NCI-H2196 treated with DMSO at 0.1 percent for 48 hours (cell line): ENCODE measurements around the gene P3H2.

Experiments used
- DNase-seq: peaks from one replicate; lab custom pipeline; 2025; ENCODE audit not compliant: unreplicated experiment; lab: John Stamatoyannopoulos, UW

Gene P3H2

GRCh38 chr3:189947948-189948723 is 172.6 kb downstream of the P3H2 start:
- peak; percentile 34 for DNase-seq

DNA sequence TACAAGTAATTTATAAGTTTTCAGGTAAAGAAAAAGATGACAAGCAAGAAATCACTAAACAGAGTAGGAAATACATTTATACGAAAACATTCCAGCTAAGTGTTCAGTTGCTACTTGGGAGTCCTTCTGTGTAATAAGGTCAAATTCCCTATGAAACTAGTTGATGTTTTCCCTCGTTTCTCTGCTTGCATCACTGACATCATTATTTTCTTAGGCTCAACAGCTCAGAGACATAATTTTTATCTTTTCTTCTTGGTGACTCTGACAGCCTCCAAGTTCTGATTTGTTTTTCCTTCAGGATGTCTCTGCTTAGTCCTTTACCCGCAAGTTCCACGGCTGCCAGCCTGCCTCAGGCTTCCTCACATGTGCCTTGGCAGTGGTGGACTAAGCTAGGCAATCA is 173.6 kb downstream of the P3H2 start:
- no peak for DNase-seq

GRCh38 chr3:189945935-189946709 is 174.6 kb downstream of the P3H2 start:
- DNase-seq: no peak

GRCh38 chr3:189944285-189945145 is 176.2 kb downstream of the P3H2 start:
- peak; percentile 33 for DNase-seq

- DNase-seq: no peak
Measured at GRCh38 chr3:189942948-189943347, 177.7 kb downstream of the P3H2 start.

DNA sequence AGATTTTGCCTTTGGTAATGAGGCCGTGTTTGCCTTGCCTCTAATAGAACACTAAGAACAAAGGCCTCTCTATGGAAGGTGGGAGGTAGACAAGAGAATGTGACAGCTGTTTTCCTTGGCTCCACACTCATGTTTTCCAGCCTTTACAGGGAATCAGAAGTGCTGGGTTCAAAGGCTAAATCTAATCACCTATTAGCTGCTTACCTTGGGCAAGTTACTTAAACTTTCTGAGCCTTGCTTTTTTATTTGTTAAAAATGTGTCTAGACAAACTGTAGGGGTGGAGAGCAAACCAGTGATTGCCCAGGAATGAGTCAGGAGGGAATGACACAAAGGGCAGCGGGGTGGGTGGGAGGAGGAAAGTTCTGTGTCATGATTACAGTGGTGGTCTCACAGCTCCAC is 179.0 kb downstream of the P3H2 start:
- DNase-seq: no peak

DNA sequence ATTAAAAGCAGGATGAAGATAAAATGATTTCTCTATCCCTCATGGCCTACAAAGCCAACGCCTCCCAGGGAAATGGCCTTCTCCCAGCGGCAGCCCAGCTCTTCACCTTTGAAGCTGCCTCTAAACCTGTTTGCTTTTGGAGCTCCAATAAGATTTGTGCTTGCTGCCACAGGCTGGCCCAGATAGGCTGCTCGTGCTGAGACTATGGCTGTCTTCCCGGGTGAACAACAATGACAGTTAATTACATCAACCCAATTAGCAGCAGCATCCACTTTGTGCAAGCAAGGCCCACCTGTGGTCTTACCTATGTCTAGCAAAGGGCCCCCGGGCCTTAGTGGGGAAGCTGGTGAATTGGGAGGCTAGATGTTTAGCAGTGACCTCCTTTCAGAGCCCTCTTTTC is 179.6 kb downstream of the P3H2 start:
- no peak for DNase-seq

DNA sequence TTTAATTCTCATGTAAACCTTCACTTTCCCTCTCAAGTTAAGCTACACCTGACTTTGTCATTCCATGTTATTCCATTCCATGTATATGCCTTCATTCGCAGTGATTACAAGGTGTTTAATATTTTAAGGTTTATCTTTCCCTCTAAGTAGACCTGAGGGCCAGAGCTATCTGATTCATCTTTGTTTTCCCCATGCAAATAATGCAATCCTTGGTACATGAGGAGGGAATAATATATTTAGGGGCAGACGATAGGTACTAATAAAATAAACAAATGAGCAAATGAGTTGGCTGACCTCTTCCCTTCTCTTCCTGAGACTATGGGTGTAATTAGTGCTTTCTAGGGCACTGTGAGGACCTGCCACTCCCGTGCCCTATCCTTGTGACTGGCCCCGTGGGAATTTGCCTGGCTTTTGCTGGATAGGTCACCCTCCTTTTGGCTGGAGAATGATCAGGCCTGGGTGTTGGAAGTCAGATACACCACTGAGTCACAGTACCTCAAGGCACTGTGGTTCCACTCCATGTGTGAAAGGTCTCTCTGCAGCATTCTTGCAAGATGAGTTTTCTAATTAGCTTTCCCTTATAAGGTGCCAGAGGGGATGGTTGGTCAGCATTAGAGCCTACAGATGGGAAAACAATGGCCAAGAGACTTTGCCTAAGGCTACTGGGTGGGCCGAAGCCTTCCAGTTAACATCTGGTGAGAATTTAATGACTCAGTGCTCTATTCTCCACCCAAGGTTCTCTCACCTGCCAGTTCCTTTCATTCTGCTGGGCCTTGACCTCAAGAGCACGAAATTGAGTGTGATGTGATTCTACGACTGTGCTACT is 183.2 kb downstream of the P3H2 start:
- DNase-seq: no peak

DNA sequence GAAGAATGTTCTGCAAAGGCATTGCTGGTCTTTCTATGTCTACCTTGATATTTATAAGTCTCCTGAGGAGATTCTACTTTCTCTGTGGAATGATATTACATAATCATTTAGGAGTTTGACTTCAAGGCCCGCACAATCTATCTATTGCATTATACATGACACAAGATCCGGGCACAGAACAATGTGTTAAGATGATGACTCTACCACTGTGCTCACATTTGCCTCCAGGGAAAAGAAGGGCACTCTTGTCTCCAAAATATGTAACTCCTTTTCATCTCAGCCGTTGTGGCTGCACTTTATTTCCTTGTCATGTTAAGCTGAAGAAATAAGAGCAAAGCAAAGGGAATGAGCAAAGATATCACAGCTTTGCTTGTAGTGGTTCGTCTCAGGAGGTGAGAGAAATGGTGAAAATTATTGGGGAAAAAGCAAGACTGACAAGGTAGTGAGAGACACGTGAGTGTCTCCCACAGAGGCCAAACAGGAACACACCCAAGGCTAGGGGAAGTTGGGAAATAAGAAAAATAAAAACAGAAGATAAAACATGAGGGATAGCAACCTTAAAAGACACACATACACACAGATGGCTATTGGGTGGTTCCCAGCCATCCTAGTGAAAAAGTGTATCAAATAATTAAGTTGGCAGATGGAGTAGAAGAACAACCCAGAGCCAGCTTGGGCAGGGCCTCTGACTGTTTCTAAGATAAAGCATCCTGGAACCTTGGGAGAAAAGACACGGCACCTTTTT is 184.3 kb downstream of the P3H2 start:
- DNase-seq: no peak

DNA sequence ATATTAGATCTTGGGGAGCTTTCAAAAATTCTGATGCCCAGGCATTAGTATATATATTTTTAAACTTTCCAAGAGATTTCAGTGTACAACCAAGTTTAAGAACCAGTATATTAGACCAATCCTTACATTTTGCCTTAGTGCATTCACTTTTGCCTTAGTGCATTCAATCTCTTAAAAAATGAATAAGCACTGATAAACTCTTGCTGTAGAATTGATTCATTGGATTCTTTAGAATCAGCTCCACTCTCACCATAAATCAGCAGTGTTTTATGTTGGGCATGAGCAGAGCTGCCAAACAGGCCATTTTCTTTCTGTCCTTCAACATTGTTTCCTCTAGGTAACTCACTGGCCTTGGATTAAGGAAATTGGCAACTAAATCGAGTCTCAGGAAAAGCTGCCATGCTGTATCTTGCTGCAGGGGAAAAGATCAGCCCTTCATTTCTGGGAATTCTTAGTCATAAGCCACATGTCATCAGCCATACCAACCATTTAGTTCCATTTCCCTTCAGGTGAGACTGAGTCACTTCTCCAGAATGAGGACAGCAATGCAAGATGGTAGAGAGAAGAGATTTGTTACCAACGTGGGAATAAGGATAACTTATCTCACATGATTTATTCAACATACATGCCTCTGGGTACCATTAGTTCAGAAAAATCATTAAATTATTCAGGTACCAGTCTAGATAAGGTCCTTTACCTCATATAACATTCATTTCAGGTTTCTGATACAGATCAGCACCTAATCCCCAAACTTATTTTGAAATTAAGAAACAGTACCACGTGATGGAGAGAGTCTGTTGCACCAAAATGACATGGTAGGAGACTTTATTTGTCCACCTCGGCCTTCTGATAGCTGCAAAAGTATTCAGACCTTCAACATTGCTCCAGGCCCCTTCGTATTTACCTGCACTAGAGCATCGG is 192.5 kb downstream of the P3H2 start:
- DNase-seq: no peak

DNA sequence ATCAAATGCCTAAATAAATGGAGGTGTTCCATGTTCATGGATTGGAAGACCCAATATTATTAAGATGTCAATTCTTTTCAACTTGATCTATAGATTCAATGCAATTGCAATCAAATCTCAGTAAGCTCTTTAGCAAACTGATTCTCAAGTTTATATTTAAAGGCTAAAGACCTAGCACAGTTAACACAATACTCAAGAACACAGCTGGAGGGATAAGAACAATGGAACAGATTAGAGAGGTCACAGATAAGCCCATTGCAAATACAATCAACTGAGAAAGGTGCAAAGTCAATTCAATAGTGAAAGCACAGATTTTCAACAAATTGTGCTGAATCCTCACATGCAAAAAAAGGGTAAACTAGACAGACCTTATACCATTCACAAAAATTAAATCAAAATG is 198.9 kb downstream of the P3H2 start:
- DNase-seq: no peak

GRCh38 chr3:189914799-189915198 is 205.9 kb downstream of the P3H2 start:
- DNase-seq: no peak

DNA sequence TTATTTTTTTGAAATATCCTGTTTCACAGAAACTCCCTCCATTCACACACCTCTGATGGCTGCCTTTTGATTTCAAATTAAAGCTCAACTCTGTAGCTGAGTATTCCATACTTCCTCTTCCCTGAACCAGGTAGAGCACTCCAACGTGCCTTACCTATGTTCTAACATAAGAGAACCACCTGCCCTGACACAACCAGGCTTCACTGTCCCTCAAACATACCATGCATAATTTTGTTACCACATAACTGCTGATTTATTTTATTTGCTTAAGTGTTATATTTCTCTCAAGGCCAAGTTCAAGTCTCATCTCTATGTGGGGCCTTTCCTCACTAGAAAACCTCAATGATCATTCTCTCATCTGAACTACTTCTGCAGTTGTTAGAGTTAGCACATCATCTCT is 209.7 kb downstream of the P3H2 start:
- no peak for DNase-seq

DNA sequence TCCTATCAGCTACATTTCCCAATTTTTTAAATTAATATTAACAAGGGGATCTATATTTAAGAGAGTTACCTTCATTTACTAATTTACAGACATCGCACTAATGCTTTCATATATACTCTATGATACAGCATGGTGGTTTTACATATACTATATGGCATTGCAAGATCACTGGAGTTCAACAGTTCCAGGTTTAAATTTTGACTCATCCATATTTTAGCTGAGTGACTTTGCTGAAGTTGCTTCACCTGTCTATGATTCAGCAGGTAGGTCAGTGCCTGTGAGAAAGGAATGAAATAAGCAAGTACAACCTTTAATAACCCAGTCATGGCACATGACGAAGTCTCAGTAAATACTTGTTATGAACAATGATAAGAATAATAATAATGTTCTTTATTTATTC is 211.1 kb downstream of the P3H2 start:
- no peak for DNase-seq

DNA sequence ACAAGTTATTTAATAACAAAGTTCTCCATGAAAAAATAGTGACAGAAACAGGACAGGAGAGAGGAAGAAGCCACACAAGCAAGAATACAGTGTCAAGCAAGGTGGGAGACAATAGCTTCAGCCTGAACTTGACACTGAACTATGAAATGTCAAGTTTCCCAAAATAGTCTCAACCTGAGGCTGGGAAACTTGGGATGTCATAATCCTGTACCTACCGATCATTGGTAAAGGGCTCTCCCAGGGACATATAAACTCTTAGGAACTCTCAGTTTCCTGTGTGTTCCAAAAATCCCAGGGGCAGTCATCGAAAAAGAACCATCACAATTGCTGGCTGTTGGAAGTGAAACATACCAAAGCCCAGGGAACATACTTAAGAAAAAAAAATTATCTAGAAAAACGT is 211.6 kb downstream of the P3H2 start:
- DNase-seq: no peak

GRCh38 chr3:189908646-189909045 is 212.1 kb downstream of the P3H2 start:
- no peak for DNase-seq

DNA sequence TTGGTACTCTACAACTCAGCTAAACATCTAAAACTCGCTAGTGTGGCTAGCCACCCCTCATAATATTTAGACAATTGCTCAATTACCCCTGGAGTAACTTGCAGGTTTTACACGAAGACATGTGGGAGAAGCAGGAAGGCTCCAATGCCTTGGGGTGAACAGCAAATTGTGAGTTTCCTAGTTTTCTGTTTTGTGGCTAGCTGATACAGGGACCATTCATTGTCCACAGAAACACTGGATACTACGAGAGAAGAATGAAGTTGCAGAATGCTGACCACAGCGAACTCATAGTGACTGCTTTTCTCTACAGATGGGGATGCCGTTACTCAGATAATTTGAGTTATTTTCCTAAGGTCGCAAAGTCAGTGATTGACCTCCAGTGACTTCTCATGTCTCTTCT is 212.9 kb downstream of the P3H2 start:
- no peak for DNase-seq
